Left lung (tissue), 10 donors: Measurements from ENCODE around the gene MAST4. TPM values are rescaled to one million over a fixed set of nuclear protein-coding genes. Genes with fewer than 3 reads are reported as not detected.

Experiments used
- ATAC-seq: fragments of 200-7000 bp; cut with Tn5 transposase; one replicate; pipeline ENCODE4 v1.9.1; 2020; ENCODE audit warnings: moderate library complexity
- DNase-seq, 4 donors: peaks; one replicate each; pipeline ENCODE4 v3.0.0-alpha.2; 2013 to 2020
- H3K27ac ChIP-seq, 2 donors: fragments of 200-600 bp; sonication (generic) in 1 of 2; one replicate each; pipeline versions ENCODE4 v1.5.0 to v1.8.0; 2020 to 2021
- H3K27me3 ChIP-seq, 2 donors: fragments of 200-600 bp; sonication (generic) in 1 of 2; one replicate each; pipeline versions ENCODE4 v1.5.0 to v1.8.0; 2020 to 2021
- H3K36me3 ChIP-seq, 2 donors: fragments of 200-600 bp; sonication (generic) in 1 of 2; one replicate each; pipeline versions ENCODE4 v1.5.0 to v1.8.0; 2020 to 2021
- H3K4me1 ChIP-seq, 2 donors: fragments of 200-600 bp; one replicate each; pipeline ENCODE4 v1.8.0; 2021
- H3K4me3 ChIP-seq, 2 donors: fragments of 200-600 bp; sonication (generic) in 1 of 2; one replicate each; pipeline versions ENCODE4 v1.5.0 to v1.8.0; 2020 to 2021; ENCODE audit warnings: mild to moderate bottlenecking in 1 of 2
- H3K9me3 ChIP-seq, 2 donors: fragments of 200-600 bp; sonication (generic) in 1 of 2; one replicate each; pipeline versions ENCODE4 v1.5.0 to v1.8.0; 2020 to 2021
- intact Hi-C, 2 donors: fragments of 100-400 bp; cut with DNase I; formaldehyde crosslinking; loops; one replicate each; pipeline versions ENCODE4 v1.11.2 to v1.14.2; 2022
- polyA plus RNA-seq, 6 donors: library from polyadenylated mRNA; unstranded; fragments of 120-200 nt; gene quantifications; one replicate each; pipeline ENCODE4 v1.2.1, GENCODE V29; 2013; ENCODE audit not compliant: insufficient read length in 6 of 6
- total RNA-seq, 2 donors: library from RNA; stranded (reverse); fragmentation: NEBNext Ultra II Directional; extraction: Animal tissue kit (Norgen Biotek cat#: 25700); gene quantifications; one replicate each; pipeline ENCODE4 v1.2.1, GENCODE V29; 2021
- TF ChIP-seq, protein P1 (sequence below), 2 donors: fragments of 200-600 bp; sonication (generic) in 1 of 2; IDR thresholded peaks; one replicate each; pipeline versions ENCODE4 v1.5.0 to v1.8.0; 2021; ENCODE audit warnings: antibody characterized with exemption in 2 of 2
- donor health status: DM: no; HTN: yes; CAD: no.
- donor health status: DM: no; HTN: no; CAD: no.

MAST4 gene
- total and polyA plus RNA-seq, 8 donors = 47.7 to 57.6 (median 53.0) TPM

DNA sequence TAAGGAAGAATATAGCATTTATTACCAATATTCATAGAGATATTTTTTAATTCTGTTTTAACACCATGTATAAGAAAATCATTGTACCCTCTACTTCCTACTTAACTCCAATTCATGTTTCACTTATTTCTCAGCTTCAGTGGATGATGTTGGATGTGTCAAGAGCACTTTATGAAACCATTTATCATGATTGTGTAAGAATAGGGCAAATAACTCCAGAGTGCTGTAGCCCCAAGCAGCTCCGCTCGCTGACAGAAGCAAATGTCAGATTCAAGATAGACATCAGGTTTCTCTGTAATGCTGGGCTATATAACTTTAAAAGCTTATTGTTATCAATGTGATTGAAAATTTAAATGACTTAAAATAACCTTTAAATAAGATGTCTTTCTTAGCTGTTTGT lies 50.4 kb downstream of the MAST4 start:
- intact Hi-C loops = no loop called here
- no peak overlapping the region for H3K4me3 ChIP-seq
- ATAC-seq (peak; percentile 73), DNase-seq (no peak)
- H3K36me3 ChIP-seq = no peaks in the 10 kb centered on the region
- peak overlapping the region in 1 of 2 donors; percentile 4 for H3K27ac ChIP-seq
- no peaks in the 10 kb centered on the region for H3K4me1 ChIP-seq
- H3K9me3 ChIP-seq = no peaks in the 10 kb centered on the region
- TF ChIP-seq, protein P1, sequence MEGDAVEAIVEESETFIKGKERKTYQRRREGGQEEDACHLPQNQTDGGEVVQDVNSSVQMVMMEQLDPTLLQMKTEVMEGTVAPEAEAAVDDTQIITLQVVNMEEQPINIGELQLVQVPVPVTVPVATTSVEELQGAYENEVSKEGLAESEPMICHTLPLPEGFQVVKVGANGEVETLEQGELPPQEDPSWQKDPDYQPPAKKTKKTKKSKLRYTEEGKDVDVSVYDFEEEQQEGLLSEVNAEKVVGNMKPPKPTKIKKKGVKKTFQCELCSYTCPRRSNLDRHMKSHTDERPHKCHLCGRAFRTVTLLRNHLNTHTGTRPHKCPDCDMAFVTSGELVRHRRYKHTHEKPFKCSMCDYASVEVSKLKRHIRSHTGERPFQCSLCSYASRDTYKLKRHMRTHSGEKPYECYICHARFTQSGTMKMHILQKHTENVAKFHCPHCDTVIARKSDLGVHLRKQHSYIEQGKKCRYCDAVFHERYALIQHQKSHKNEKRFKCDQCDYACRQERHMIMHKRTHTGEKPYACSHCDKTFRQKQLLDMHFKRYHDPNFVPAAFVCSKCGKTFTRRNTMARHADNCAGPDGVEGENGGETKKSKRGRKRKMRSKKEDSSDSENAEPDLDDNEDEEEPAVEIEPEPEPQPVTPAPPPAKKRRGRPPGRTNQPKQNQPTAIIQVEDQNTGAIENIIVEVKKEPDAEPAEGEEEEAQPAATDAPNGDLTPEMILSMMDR (IDR thresholded peaks at IDR 0.05) = no peak
- no peaks in the 10 kb centered on the region for H3K27me3 ChIP-seq

DNA sequence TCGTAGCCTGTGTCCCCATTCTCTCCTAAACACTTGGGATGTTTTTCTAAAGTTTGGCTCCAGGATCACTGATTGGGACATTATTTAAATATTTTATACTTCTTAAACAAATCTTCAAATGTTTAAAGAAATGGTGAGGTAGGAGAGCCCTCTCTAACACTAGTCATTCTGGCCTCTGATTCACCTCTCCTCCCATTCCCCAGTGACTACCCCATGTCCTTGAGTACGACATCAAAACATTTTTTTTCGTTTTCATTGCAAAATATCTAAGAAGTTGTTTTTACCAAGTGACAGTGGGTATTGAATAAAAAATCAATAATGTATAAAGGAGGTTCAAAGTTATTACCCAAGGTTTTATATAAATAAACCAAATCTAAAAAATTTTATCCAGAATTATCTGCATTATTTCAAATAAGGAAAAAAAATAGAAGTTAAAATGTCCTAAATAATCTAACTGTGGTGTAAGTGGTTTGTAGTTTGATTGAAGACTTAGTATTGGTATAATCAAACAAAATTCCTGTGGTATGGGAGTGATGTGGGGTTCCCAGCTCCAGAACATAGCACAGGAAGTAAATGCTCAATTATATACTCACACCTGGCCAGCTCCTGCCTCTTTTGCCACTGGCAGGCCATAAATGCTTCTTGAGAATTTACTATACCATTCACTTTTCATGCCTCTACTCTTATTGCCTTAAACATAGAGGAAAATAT lies 51.1 kb downstream of the MAST4 start:
- no peaks in the 10 kb centered on the region for H3K4me1 ChIP-seq
- peak; percentile 49 for ATAC-seq
- H3K27ac ChIP-seq = peak overlapping the region in 1 of 2 donors; percentile 4
- H3K9me3 ChIP-seq = no peaks in the 10 kb centered on the region
- intact Hi-C loops = no loop called here
- no peaks in the 10 kb centered on the region for H3K27me3 ChIP-seq
- no peak for DNase-seq
- H3K36me3 ChIP-seq = no peaks in the 10 kb centered on the region
- H3K4me3 ChIP-seq = no peak overlapping the region
- TF ChIP-seq, protein P1 (IDR thresholded peaks at IDR 0.05) = no peak

- Histone ChIP-seq H3K4me3 (no peak overlapping the region), H3K27me3 (no peaks in the 10 kb centered on the region), H3K4me1 (no peaks in the 10 kb centered on the region), H3K9me3 (no peaks in the 10 kb centered on the region), H3K36me3 (no peaks in the 10 kb centered on the region), H3K27ac (no peak overlapping the region)
- TF ChIP-seq, protein P1 (IDR thresholded peaks at IDR 0.05) = no peak
- ATAC-seq (no peak), DNase-seq (no peak)
- intact Hi-C loops = no loop called here
Measured at GRCh38 chr5:66652818-66653217, 56.6 kb downstream of the MAST4 start.

GRCh38 chr5:66653325-66653724 lies 57.1 kb downstream of the MAST4 start:
- H3K27me3 ChIP-seq = no peaks in the 10 kb centered on the region
- H3K4me3 ChIP-seq = no peak overlapping the region
- peak; percentile 56 for ATAC-seq
- H3K4me1 ChIP-seq = no peaks in the 10 kb centered on the region
- no peaks in the 10 kb centered on the region for H3K36me3 ChIP-seq
- intact Hi-C loops = no loop called here
- H3K27ac ChIP-seq = no peak overlapping the region
- DNase-seq = no peak
- no peaks in the 10 kb centered on the region for H3K9me3 ChIP-seq
- TF ChIP-seq, protein P1 (IDR thresholded peaks at IDR 0.05) = no peak

GRCh38 chr5:66655395-66656324 lies 59.5 kb downstream of the MAST4 start:
- no peaks in the 10 kb centered on the region for H3K4me1 ChIP-seq
- no peaks in the 10 kb centered on the region for H3K9me3 ChIP-seq
- no peaks in the 10 kb centered on the region for H3K27me3 ChIP-seq
- H3K36me3 ChIP-seq = no peaks in the 10 kb centered on the region
- ATAC-seq (peak; percentile 61), DNase-seq (no peak)
- H3K4me3 ChIP-seq = no peak overlapping the region
- TF ChIP-seq, protein P1 (IDR thresholded peaks at IDR 0.05) = no peak
- intact Hi-C loops = no loop called here
- peak overlapping the region in 1 of 2 donors; percentile 5 for H3K27ac ChIP-seq
